BJ (cell line): Measurements from ENCODE around the gene SYNE2. TPM values are rescaled to one million over a fixed set of nuclear protein-coding genes. Genes with fewer than 3 reads are reported as not detected.

Source experiments
- CTCF ChIA-PET: fragments of 350-600 bp; formaldehyde crosslinking; extraction: SDS; loops from one replicate; lab custom pipeline; 2021; ENCODE audit warnings: antibody characterized with exemption, inconsistent platforms; lab: Yijun Ruan, JAX
- POLR2A ChIA-PET: fragments of 300-600 bp; sonication (Branson Sonifier 250); formaldehyde crosslinking; extraction: SDS; loops from one replicate; lab custom pipeline; 2021; ENCODE audit warnings: antibody characterized with exemption; lab: Charles Lee
- DNase-seq: peaks from one replicate; pipeline ENCODE4 v3.0.0-alpha.2; 2011; ENCODE audit warnings: low read depth
- H3K27me3 ChIP-seq: 2 replicates; pipeline ENCODE4 v1.6.0; 2011; ENCODE audit warnings: low read length; ENCODE audit not compliant: control insufficient read depth, insufficient read depth
- H3K36me3 ChIP-seq: 2 replicates; pipeline ENCODE4 v1.5.1; 2011; ENCODE audit warnings: low read length; ENCODE audit not compliant: control insufficient read depth, insufficient read depth
- H3K4me3 ChIP-seq: 2 replicates; pipeline ENCODE4 v1.5.1; 2011; ENCODE audit warnings: low read depth, mild to moderate bottlenecking, control low read depth, low read length
- polyA plus RNA-seq: library from polyadenylated mRNA; depleted of rRNA; stranded (reverse); fragments of >200 nt; gene quantifications from 2 replicates; pipeline ENCODE4 v1.2.3, GENCODE V29; 2011
- TF ChIP-seq, protein P1 (sequence below): IDR thresholded peaks from 2 replicates; pipeline ENCODE4 v1.5.1; 2011; ENCODE audit warnings: low read depth, mild to moderate bottlenecking, control low read depth, inconsistent platforms, low read length, moderate library complexity; ENCODE audit not compliant: insufficient read depth

The SYNE2 gene
- polyA plus RNA-seq, 1 experiment, result 5.2 TPM

DNA sequence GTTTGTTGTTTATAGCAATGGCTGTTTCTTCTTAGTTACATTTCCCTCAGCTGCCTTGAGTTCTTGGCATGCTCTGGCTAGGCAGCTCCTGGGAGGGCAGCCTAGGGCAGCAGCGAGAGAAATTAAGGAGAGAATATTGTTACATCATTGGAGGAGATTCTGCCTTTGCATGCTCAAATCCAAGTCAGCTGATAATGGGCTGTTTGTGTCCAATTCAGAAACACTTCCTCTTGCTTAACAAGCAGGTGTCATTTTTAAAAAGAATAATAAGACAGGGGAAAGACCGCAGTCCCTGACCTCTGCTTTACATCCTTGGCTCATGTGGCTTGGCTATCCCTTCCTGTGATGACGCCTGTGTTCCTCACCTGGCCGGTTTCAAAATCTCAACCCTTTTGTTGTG lies 364.5 kb downstream of the SYNE2 start:
- no peaks in the 10 kb centered on the region for H3K36me3 ChIP-seq
- ChIA-PET CTCF (no interaction called here), POLR2A (no interaction called here)
- TF ChIP-seq, protein P1, sequence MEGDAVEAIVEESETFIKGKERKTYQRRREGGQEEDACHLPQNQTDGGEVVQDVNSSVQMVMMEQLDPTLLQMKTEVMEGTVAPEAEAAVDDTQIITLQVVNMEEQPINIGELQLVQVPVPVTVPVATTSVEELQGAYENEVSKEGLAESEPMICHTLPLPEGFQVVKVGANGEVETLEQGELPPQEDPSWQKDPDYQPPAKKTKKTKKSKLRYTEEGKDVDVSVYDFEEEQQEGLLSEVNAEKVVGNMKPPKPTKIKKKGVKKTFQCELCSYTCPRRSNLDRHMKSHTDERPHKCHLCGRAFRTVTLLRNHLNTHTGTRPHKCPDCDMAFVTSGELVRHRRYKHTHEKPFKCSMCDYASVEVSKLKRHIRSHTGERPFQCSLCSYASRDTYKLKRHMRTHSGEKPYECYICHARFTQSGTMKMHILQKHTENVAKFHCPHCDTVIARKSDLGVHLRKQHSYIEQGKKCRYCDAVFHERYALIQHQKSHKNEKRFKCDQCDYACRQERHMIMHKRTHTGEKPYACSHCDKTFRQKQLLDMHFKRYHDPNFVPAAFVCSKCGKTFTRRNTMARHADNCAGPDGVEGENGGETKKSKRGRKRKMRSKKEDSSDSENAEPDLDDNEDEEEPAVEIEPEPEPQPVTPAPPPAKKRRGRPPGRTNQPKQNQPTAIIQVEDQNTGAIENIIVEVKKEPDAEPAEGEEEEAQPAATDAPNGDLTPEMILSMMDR, result no peak
- DNase-seq, result no peak
- H3K27me3 ChIP-seq, result no peaks in the 10 kb centered on the region
- H3K4me3 ChIP-seq, result no peak overlapping the region

DNA sequence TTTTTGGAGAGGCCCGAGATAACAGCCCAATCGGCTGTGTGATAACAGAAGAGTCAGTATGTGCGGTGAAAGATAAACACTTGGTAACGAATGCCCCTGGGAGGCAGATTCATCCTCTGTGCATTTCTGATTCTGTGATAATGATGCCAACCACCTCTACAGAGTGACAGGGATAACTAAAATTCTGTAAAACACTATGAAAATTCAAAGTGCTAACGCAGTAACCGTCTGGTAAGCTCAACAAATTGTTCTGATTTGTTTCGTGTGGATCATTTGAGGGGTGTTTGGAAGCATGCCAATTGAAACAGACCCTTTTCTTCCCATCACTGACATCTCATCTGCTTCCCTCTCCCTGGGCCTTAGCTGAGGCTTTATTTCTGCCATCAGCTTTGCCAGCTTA lies 365.0 kb downstream of the SYNE2 start:
- H3K27me3 ChIP-seq, result no peaks in the 10 kb centered on the region
- no peak overlapping the region for H3K4me3 ChIP-seq
- TF ChIP-seq, protein P1, result no peak
- H3K36me3 ChIP-seq, result no peaks in the 10 kb centered on the region
- no peak for DNase-seq
- CTCF ChIA-PET, result interaction anchor here (0.5 kb wide), 1 partner anchor 238 kb away, joined by 3 read pairs; no protein-coding TSS in a partner anchor
- POLR2A ChIA-PET, result no interaction called here

DNA sequence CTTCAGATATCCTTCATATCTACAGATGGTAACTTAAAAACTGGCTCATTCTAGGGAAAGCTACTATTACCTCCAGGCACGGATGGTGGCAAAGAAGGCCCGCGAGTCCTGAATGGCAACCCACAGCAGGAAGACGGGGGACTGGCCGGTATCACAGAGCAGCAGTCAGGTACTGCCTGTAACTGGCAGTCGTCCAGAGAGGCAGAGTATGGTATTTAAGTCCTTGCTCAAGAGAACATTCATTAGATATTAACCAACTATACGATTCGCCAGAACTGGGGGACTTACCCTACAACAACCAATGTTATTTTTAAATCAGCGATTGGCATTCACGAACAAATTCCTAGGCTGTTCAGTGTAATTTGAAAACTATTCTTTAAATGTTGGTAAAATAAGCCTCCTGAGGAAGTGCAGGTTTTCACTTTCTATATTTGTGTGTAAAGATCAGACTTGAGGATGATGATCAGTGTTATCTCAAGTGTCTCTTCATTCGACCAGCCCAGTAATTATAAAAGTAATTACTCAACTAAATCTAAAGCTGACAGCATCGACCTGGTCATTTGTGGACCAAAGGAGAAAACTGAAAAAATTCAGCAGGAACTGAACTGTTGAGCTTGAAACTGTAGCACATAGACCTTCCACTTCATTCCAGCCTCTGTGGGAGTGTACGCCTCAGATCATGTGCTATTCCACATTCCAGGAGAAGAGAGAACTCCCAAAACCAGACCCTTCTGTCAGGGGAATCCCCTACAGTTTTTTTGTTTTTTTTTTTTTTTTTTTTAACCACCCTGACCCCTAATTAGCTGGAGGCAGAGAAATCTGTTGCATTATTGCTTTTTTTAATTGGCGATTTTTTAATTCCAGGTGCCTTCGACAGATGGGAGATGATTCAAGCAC lies 365.8 kb downstream of the SYNE2 start:
- TF ChIP-seq, protein P1, result no peak
- POLR2A ChIA-PET, result no interaction called here
- Histone ChIP-seq H3K4me3 (no peak overlapping the region), H3K27me3 (no peaks in the 10 kb centered on the region), H3K36me3 (no peaks in the 10 kb centered on the region)
- CTCF ChIA-PET, result no interaction called here
- DNase-seq, result no peak

DNA sequence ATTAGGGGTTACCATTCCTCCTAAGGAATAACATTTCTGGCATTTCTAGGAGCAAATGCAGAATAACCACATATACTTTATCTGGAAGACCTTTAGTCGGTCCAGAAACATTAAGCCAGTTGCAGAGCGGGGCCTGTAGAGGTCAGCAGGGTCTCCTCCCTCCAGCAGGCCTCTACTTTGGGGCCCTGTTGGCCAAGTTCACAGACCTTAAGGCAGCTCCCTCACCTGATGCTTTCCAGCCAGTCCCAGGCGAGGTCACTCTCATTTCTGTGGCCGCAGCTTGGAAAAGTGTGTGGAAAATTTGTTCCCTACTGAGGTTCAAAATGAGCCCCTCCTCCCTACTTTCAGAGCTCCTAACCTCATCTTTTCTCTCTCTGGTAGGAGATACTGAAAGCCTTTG lies 367.3 kb downstream of the SYNE2 start:
- no peaks in the 10 kb centered on the region for H3K27me3 ChIP-seq
- no peaks in the 10 kb centered on the region for H3K36me3 ChIP-seq
- TF ChIP-seq, protein P1, result no peak
- no peak for DNase-seq
- ChIA-PET POLR2A (no interaction called here), CTCF (no interaction called here)
- H3K4me3 ChIP-seq, result no peak overlapping the region

DNA sequence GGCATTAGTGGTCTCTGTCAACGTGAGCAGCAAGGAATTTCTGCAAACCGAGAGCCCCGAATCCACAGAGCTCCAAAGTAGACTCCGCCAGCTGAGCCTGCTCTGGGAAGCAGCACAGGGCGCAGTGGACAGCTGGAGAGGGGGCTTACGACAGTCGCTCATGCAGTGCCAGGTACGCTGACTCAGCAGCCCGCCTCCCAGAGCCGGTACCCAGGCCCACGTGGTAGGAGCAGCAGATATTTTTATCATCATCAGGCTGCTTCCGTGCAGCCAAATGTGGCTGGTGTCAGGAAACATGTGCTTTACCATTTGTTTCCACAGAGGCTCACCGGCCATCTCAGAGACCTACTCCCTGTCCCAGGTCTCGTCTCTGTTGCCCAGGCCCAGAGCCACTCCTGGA lies 367.7 kb downstream of the SYNE2 start:
- TF ChIP-seq, protein P1, result no peak
- Histone ChIP-seq H3K36me3 (no peaks in the 10 kb centered on the region), H3K4me3 (no peak overlapping the region), H3K27me3 (no peaks in the 10 kb centered on the region)
- no peak for DNase-seq
- POLR2A ChIA-PET, result no interaction called here
- CTCF ChIA-PET, result no interaction called here
